GM12878 (cell line): ENCODE results near the gene QPRT. TPM values are rescaled to one million over a fixed set of nuclear protein-coding genes. Genes with fewer than 3 reads are reported as not detected.

Source experiments
- BCL11A ChIP-seq: IDR thresholded peaks from 2 replicates; pipeline ENCODE4 v1.6.1; 2011; ENCODE audit warnings: low read depth, low read length
- CREM ChIP-seq: IDR thresholded peaks from 2 replicates; pipeline ENCODE4 v1.6.1; 2014; ENCODE audit warnings: antibody characterized with exemption, low read depth
- DPF2 ChIP-seq: fragments of 450-650 bp; IDR thresholded peaks from 2 replicates; pipeline ENCODE4 v1.6.1; 2017; ENCODE audit warnings: mild to moderate bottlenecking
- E2F4 ChIP-seq: IDR thresholded peaks from 2 replicates; pipeline ENCODE4 v1.6.1; 2012; ENCODE audit warnings: low read depth, low read length, improper control_type of control experiment
- FOXM1 ChIP-seq: IDR thresholded peaks from 2 replicates; pipeline ENCODE4 v1.6.1; 2012; ENCODE audit warnings: low read depth, mild to moderate bottlenecking, inconsistent platforms, low read length, moderate library complexity
- IRF4 ChIP-seq: IDR thresholded peaks from 2 replicates; pipeline ENCODE4 v1.6.1; 2011; ENCODE audit warnings: low read depth, low read length
- KAT2A ChIP-seq: conservative IDR thresholded peaks from 2 replicates; pipeline ENCODE4 v1.6.1; 2011; ENCODE audit warnings: low read depth, low read length; ENCODE audit not compliant: control insufficient read depth
- SPI1 ChIP-seq: IDR thresholded peaks from 2 replicates; pipeline ENCODE4 v1.6.1; 2011; ENCODE audit warnings: low read depth, mild to moderate bottlenecking, low read length, moderate library complexity, borderline replicate concordance; ENCODE audit not compliant: insufficient read depth
- SREBF1 ChIP-seq: IDR thresholded peaks from 2 replicates; pipeline ENCODE4 v1.6.1; 2012; ENCODE audit warnings: mild to moderate bottlenecking, low read length
- ZBED1 ChIP-seq: IDR thresholded peaks from 2 replicates; pipeline ENCODE4 v1.6.1; 2016; ENCODE audit warnings: borderline replicate concordance
- ZBTB40 ChIP-seq: fragments of 450-650 bp; IDR thresholded peaks from 2 replicates; pipeline ENCODE4 v1.6.1; 2016; ENCODE audit warnings: mild to moderate bottlenecking, moderate library complexity, borderline replicate concordance
- ZNF207 ChIP-seq: fragments of 450-650 bp; IDR thresholded peaks from 2 replicates; pipeline ENCODE4 v1.6.1; 2014; ENCODE audit warnings: antibody characterized with exemption, mild to moderate bottlenecking, borderline replicate concordance
- ZNF217 ChIP-seq: fragments of 450-650 bp; IDR thresholded peaks from 2 replicates; pipeline ENCODE4 v1.6.1; 2017; ENCODE audit warnings: antibody characterized with exemption, mild to moderate bottlenecking
- ZNF687 ChIP-seq: fragments of 450-650 bp; IDR thresholded peaks from 2 replicates; pipeline ENCODE4 v1.6.1; 2017; ENCODE audit warnings: mild to moderate bottlenecking, moderate library complexity
- polyA plus RNA-seq, 11 experiments: library from polyadenylated mRNA; depleted of rRNA in 4 of 11; unstranded in 6 of 11; stranded (reverse) in 5 of 11; fragments of >200 nt; fragmentation: Nextera tagmentation in 4 of 11; fragmentation: Illumina TruSeq in 1 of 11; extraction: Ambion mirVana in 4 of 11; extraction: Trizol in 1 of 11; gene quantifications; 1 replicate in 1 of 11; 2 replicates in 10 of 11; pipeline versions ENCODE4 v1.2.1 to v1.2.3, GENCODE V29; 2011 to 2016; ENCODE audit warnings: inconsistent platforms in 2 of 11, missing spikeins in 2 of 11, low read depth in 1 of 11
- total RNA-seq, 4 experiments: library from RNA; depleted of rRNA in 3 of 4; stranded (reverse); fragments of >200 nt in 3 of 4; fragmentation: Illumina TruSeq in 1 of 4; extraction: Trizol in 1 of 4; gene quantifications; 2 replicates each; pipeline versions ENCODE4 v1.2.1 to v1.2.3, GENCODE V29; 2013 to 2021
- TF ChIP-seq, protein P1 (sequence below): fragments of 450-650 bp; IDR thresholded peaks from 2 replicates; pipeline ENCODE4 v1.6.1; 2017; ENCODE audit warnings: mild to moderate bottlenecking, moderate library complexity

QPRT gene
- total and polyA plus RNA-seq, 10 of the 15 experiments (the other 5 are each of a cell fraction or from before 2014, with no cell fraction given), result 2.7 to 43.0 (median 31.3) TPM

- TF ChIP-seq ZNF687 (peak; percentile 51), FOXM1 (no peak), KAT2A (no peak), ZBTB40 (no peak), IRF4 (0 out of 2 replicates have a peak, but pooled peaks have one; percentile 30), ZNF207 (no peak), BCL11A (peak; percentile 38; the same call in 1 of the 2 replicates), E2F4 (no peak), SPI1 (peak; percentile 89), DPF2 (peak; percentile 59; the same call in 1 of the 2 replicates), ZBED1 (no peak), SREBF1 (no peak), CREM (0 out of 2 replicates have a peak, but pooled peaks have one; percentile 12), ZNF217 (no peak)
- TF ChIP-seq, protein P1, sequence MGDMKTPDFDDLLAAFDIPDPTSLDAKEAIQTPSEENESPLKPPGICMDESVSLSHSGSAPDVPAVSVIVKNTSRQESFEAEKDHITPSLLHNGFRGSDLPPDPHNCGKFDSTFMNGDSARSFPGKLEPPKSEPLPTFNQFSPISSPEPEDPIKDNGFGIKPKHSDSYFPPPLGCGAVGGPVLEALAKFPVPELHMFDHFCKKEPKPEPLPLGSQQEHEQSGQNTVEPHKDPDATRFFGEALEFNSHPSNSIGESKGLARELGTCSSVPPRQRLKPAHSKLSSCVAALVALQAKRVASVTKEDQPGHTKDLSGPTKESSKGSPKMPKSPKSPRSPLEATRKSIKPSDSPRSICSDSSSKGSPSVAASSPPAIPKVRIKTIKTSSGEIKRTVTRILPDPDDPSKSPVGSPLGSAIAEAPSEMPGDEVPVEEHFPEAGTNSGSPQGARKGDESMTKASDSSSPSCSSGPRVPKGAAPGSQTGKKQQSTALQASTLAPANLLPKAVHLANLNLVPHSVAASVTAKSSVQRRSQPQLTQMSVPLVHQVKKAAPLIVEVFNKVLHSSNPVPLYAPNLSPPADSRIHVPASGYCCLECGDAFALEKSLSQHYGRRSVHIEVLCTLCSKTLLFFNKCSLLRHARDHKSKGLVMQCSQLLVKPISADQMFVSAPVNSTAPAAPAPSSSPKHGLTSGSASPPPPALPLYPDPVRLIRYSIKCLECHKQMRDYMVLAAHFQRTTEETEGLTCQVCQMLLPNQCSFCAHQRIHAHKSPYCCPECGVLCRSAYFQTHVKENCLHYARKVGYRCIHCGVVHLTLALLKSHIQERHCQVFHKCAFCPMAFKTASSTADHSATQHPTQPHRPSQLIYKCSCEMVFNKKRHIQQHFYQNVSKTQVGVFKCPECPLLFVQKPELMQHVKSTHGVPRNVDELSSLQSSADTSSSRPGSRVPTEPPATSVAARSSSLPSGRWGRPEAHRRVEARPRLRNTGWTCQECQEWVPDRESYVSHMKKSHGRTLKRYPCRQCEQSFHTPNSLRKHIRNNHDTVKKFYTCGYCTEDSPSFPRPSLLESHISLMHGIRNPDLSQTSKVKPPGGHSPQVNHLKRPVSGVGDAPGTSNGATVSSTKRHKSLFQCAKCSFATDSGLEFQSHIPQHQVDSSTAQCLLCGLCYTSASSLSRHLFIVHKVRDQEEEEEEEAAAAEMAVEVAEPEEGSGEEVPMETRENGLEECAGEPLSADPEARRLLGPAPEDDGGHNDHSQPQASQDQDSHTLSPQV, result no peak
Observed at GRCh38 chr16:29745121-29745852, 66.3 kb downstream of the QPRT start (continued).
